COR-L47 (cell line): ENCODE results near the gene POU3F2.

Experiments
- DNase-seq: peaks from one replicate; lab custom pipeline; 2025; lab: John Stamatoyannopoulos, UW

Gene POU3F2

GRCh38 chr6:98834060-98835031 is at the start of gene POU3F2:
Gene POU3F2, plus strand, starts transcription at chr6:98834574. Its CDS starts 300 bp downstream, at chr6:98834874.
- peak; percentile 98 for DNase-seq

GRCh38 chr6:98787435-98787834 is 46.9 kb upstream of the POU3F2 start:
- peak; percentile 31 for DNase-seq

- DNase-seq: no peak
These were observed 46.4 kb upstream of the POU3F2 start for GRCh38 chr6:98787961-98788360.

- DNase-seq: no peak
These were observed 40.0 kb upstream of the POU3F2 start for GRCh38 chr6:98794307-98794842.

GRCh38 chr6:98797217-98797994 is 37.0 kb upstream of the POU3F2 start:
- no peak for DNase-seq

- no peak for DNase-seq
These were observed 33.5 kb upstream of the POU3F2 start for GRCh38 chr6:98800866-98801265.

- no peak for DNase-seq
These were observed 25.7 kb upstream of the POU3F2 start for GRCh38 chr6:98808541-98809210.

GRCh38 chr6:98812220-98812619 is 22.2 kb upstream of the POU3F2 start:
- no peak for DNase-seq

- DNase-seq: no peak
These were observed 17.6 kb upstream of the POU3F2 start for GRCh38 chr6:98816799-98817198.

GRCh38 chr6:98821756-98822405 is 12.5 kb upstream of the POU3F2 start:
- no peak for DNase-seq

- DNase-seq: no peak
These were observed 10.8 kb upstream of the POU3F2 start for GRCh38 chr6:98823428-98824161.

GRCh38 chr6:98824162-98824901 is 10.0 kb upstream of the POU3F2 start:
- peak; percentile 19 for DNase-seq

- no peak for DNase-seq
These were observed 9.3 kb upstream of the POU3F2 start for GRCh38 chr6:98824902-98825599.

- DNase-seq: no peak
These were observed 8.7 kb upstream of the POU3F2 start for GRCh38 chr6:98825600-98826230.

GRCh38 chr6:98827295-98828159 is 6.8 kb upstream of the POU3F2 start:
- DNase-seq: no peak

GRCh38 chr6:98828211-98828788 is 6.1 kb upstream of the POU3F2 start:
- no peak for DNase-seq

- DNase-seq: no peak
These were observed 5.4 kb upstream of the POU3F2 start for GRCh38 chr6:98828941-98829411.
